ENCODE results near the gene PPP2CA.

- TF ChIP-seq EZH2phosphoT487 (IDR thresholded peaks at IDR 0.05; ENCODE audit: insufficient read depth, low read depth), result no peak
- no peak for TF ChIP-seq EZH2 (IDR thresholded peaks at IDR 0.05; ENCODE audit: insufficient read depth, poor library complexity, severe bottlenecking)
These were observed 21.0 kb upstream of the PPP2CA start for GRCh38 chr5:134246771-134247427.

Measured in GM23248 (cell line).